ENCODE measurements around the gene FASTK. TPM values are rescaled to one million over a fixed set of nuclear protein-coding genes. Genes with fewer than 3 reads are reported as not detected.

FASTK gene
- total and polyA plus RNA-seq, 2 of the 4 experiments (the other 2 are of a cell fraction), result 53.8 to 115 TPM

GRCh38 chr7:151122796-151123157 is 42.2 kb upstream of the FASTK start:
- no peak overlapping the region for H3K23ac ChIP-seq (ENCODE audit: low read depth, low read length)
- no peak overlapping the region for H2BK120ac ChIP-seq (ENCODE audit: low read depth, low read length)
- dilution Hi-C loops (cut with HindIII; ENCODE audit: low sequenced_read_pairs, unreplicated experiment), result no loop called here
- H3K56ac ChIP-seq (ENCODE audit: extremely low read depth, insufficient read depth, low read length), result no peak overlapping the region
- H2BK15ac ChIP-seq (ENCODE audit: low read depth, low read length), result no peak overlapping the region
- in situ Hi-C loops (cut with MboI; ENCODE audit: low sequenced_read_pairs), result loop anchor here (10.0 to 25.0 kb wide), 2 partner anchors 182 to 335 kb away; no protein-coding TSS in a partner anchor
- H2AFZ ChIP-seq (replicated peaks; ENCODE audit: low read length, poor library complexity), result no peak overlapping the region
- no peak overlapping the region for H4K5ac ChIP-seq (ENCODE audit: low read depth, low read length)
- ChIA-PET CTCF (no interaction called here), POLR2A (ENCODE audit: unreplicated experiment) (no interaction called here)
- DNase-seq (no peak), ATAC-seq (ENCODE audit: low read depth) (no peak)
- H4K8ac ChIP-seq (ENCODE audit: low read depth in 2 of 2, low read length in 2 of 2), result no peak overlapping the region
- no TSS peak for BruUV-seq (replicated peaks)
- no peak for TF ChIP-seq RAD21 (IDR thresholded peaks at IDR 0.05; ENCODE audit: low read length)
- no peak for TF ChIP-seq ELK1 (IDR thresholded peaks at IDR 0.05; ENCODE audit: borderline replicate concordance, low read depth, low read length)
- no peak for TF ChIP-seq CTCF (conservative IDR thresholded peaks at IDR 0.05; ENCODE audit: low read depth, low read length)
- H3K79me1 ChIP-seq (ENCODE audit: low read depth in 1 of 2, low read length in 2 of 2), result peaks cover 12 to 38% of the 10 kb centered on the region in 2 experiments
- H3K4me3 ChIP-seq (ENCODE audit: insufficient read depth, low read depth, low read length), result no peak overlapping the region
- H3K14ac ChIP-seq (replicated peaks; ENCODE audit: low read depth, low read length), result no peak overlapping the region
- no peaks in the 10 kb centered on the region for H3K4me1 ChIP-seq (ENCODE audit: control insufficient read depth, insufficient read depth, low read length)
- H2AK9ac ChIP-seq (replicated peaks; ENCODE audit: low read depth, low read length, poor library complexity), result no peak overlapping the region
- H3K18ac ChIP-seq (ENCODE audit: low read depth, low read length), result no peak overlapping the region
- no peak overlapping the region for H4K91ac ChIP-seq (ENCODE audit: insufficient read depth, low read depth, low read length)
- H2BK5ac ChIP-seq (ENCODE audit: low read depth, low read length, poor library complexity, severe bottlenecking), result no peak overlapping the region
- no peak overlapping the region for H3K4me2 ChIP-seq (ENCODE audit: low read depth, low read length)
- WGBS, 2 experiments (ENCODE audit: extremely low coverage in 2 of 2, insufficient read length in 1 of 2), result 92% methylated on average over 12 of the region's 29 CpGs; no CpG with 5 or more reads in 1 of the 2 experiments
- no peak overlapping the region for H2BK20ac ChIP-seq (ENCODE audit: low read depth, low read length)
- peaks cover 70% of the 10 kb centered on the region for H3K36me3 ChIP-seq (ENCODE audit: control insufficient read depth, insufficient read depth, low read length)
- peaks cover 35% of the 10 kb centered on the region for H4K20me1 ChIP-seq (ENCODE audit: insufficient read depth, low read length)
- no peak overlapping the region for H3K4ac ChIP-seq (ENCODE audit: low read depth, low read length)
- no peak overlapping the region for H3K9ac ChIP-seq (ENCODE audit: low read depth, low read length)
- no peaks in the 10 kb centered on the region for H3K9me1 ChIP-seq (ENCODE audit: insufficient read depth, low read length)
- H3K27ac ChIP-seq (ENCODE audit: insufficient read depth, low read length), result no peak overlapping the region
- H3K27me3 ChIP-seq (ENCODE audit: control insufficient read depth, insufficient read depth, low read length), result no peaks in the 10 kb centered on the region
- intact Hi-C loops (cut with micrococcal nuclease), result loop anchor here (5.0 kb wide), 1 partner anchor 180 kb away; no protein-coding TSS in a partner anchor
- no peaks in the 10 kb centered on the region for H3K9me3 ChIP-seq (ENCODE audit: control insufficient read depth, insufficient read depth, low read length)
- no peak overlapping the region for H2AK5ac ChIP-seq (ENCODE audit: low read depth, low read length)
